ENCODE results near the gene RERE.
A peak's percentile ranks its signal among the peaks of the same experiment; 100 is the strongest.

The RERE gene

GRCh38 chr1:8676813-8677212, 140.6 kb downstream of the RERE start:
- no peak overlapping the region for H3K4me3 ChIP-seq (ENCODE audit: low read depth, low read length)
- TF ChIP-seq CTCF (IDR thresholded peaks at IDR 0.05; ENCODE audit: low read depth, low read length, missing control alignments) = no peak
- in situ Hi-C loops (cut with HindIII; ENCODE audit: low sequenced_read_pairs) = no loop called here
- DNase-seq (ENCODE audit: low read depth) = no peak

- TF ChIP-seq CTCF (IDR thresholded peaks at IDR 0.05; ENCODE audit: low read depth, low read length, missing control alignments) = no peak
- no peak overlapping the region for H3K4me3 ChIP-seq (ENCODE audit: low read depth, low read length)
- in situ Hi-C loops (cut with HindIII; ENCODE audit: low sequenced_read_pairs) = no loop called here
- DNase-seq (ENCODE audit: low read depth) = no peak
Observed at GRCh38 chr1:8676072-8676471, 141.4 kb downstream of the RERE start.

GRCh38 chr1:8674912-8675311, 142.5 kb downstream of the RERE start:
- no peak for TF ChIP-seq CTCF (IDR thresholded peaks at IDR 0.05; ENCODE audit: low read depth, low read length, missing control alignments)
- in situ Hi-C loops (cut with HindIII; ENCODE audit: low sequenced_read_pairs) = no loop called here
- DNase-seq (ENCODE audit: low read depth) = no peak
- H3K4me3 ChIP-seq (ENCODE audit: low read depth, low read length) = no peak overlapping the region

GRCh38 chr1:8674481-8674880, 143.0 kb downstream of the RERE start:
- no peak for TF ChIP-seq CTCF (IDR thresholded peaks at IDR 0.05; ENCODE audit: low read depth, low read length, missing control alignments)
- in situ Hi-C loops (cut with HindIII; ENCODE audit: low sequenced_read_pairs) = no loop called here
- DNase-seq (ENCODE audit: low read depth) = no peak
- no peak overlapping the region for H3K4me3 ChIP-seq (ENCODE audit: low read depth, low read length)

GRCh38 chr1:8671306-8671917, 146.0 kb downstream of the RERE start:
- peak; percentile 88 for TF ChIP-seq CTCF (IDR thresholded peaks at IDR 0.05; ENCODE audit: low read depth, low read length, missing control alignments)
- H3K4me3 ChIP-seq (ENCODE audit: low read depth, low read length) = no peak overlapping the region
- in situ Hi-C loops (cut with HindIII; ENCODE audit: low sequenced_read_pairs) = no loop called here
- peak; percentile 57 for DNase-seq (ENCODE audit: low read depth)

- no peak for TF ChIP-seq CTCF (IDR thresholded peaks at IDR 0.05; ENCODE audit: low read depth, low read length, missing control alignments)
- in situ Hi-C loops (cut with HindIII; ENCODE audit: low sequenced_read_pairs) = no loop called here
- no peak overlapping the region for H3K4me3 ChIP-seq (ENCODE audit: low read depth, low read length)
- DNase-seq (ENCODE audit: low read depth) = no peak
Observed at GRCh38 chr1:8670371-8670818, 147.0 kb downstream of the RERE start.
